HG03060 (cell line): Measurements from ENCODE around the gene NFXL1.
"Not testable (repeated sequence)": the region's sequence is repeated elsewhere in the genome, so short reads cannot be mapped to it uniquely, and the experiment has no call there.

Experiments used
- ATAC-seq: cut with Tn5 transposase; IDR thresholded peaks from one replicate; pipeline ENCODE4 v1.9.1; 2021; ENCODE audit warnings: low read depth, moderate number of reproducible peaks; ENCODE audit not compliant: unreplicated experiment

The NFXL1 gene

GRCh38 chr4:47914220-47914925 lies at the start of gene NFXL1:
NFXL1 (minus strand) TSS chr4:47914583; CDS start chr4:47914203, 380 bp downstream.
- ATAC-seq: peak; percentile 91

DNA sequence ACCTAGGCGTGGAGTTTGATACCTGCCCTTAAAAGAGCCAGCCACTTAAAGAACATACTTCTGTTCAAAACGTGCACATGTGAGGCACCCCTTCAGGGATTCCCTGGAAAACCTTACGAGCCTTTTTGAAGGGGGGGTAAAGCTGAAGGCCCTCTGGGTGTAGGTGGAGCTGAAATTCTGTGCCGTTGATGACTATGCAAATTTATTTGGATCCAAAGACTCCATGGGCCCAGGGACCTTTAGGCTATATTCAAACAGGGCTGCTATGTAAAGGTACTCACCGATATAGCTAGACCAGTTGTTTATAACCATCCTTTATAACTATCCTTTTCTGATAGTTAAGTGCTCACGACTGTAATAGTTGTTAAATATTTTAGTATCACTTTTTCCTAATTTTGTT lies 40.3 kb upstream of the NFXL1 start:
- ATAC-seq: no peak

DNA sequence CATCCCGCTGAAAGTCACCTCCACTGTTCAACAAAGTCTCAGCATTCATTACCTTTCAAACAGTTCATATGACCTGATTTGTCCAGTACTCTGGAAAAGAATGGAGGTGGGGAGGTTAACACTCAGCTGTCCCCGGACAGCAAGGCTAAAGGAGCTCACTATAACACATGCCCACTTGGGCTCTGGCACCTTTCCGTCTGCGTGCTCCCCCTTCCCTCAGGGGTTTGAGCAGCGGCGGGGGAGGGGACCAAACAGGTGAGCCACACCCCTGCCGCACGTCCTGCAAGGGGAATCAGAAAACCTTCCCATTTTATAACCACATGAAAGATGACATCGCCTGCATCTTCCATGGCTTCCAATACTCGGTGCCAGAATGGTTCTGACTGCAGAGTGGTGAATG lies 39.9 kb upstream of the NFXL1 start:
- ATAC-seq: no peak

- no peak for ATAC-seq
These were observed 31.7 kb upstream of the NFXL1 start for GRCh38 chr4:47945930-47946726.

DNA sequence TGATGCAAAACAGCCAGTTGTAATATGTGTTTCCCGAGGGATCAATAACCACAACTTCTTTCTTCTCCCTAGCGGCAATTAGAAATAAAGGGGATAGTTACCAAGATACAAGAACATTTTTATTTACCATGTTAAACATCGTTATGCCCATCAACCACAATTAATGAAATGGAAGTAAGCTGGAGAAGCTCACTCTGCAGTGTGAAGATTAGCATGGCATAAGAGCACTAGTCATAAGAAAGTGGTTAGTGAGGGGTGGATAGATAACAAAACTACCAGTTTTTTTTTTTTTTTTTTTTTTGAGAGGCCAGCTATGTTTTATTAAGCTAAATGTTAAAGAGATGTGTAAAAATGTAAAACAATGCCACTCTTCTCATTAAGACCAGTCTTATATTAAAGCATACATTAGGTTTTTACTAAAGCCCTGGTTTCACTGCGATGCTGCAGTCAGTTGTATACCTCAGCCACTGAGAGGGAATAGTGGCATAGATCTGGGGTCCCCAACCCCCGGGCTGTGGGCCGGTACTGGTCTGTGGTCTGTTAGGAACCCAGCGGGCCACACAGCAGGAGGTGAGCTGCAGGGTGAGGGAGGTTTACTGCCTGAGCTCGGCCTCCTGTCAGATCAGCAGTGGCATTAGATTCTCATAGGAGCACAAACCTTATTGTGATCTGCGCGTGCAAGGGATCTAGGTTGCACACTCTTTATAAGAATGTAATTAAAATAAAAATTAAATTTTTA lies 27.9 kb upstream of the NFXL1 start:
- no peak for ATAC-seq

DNA sequence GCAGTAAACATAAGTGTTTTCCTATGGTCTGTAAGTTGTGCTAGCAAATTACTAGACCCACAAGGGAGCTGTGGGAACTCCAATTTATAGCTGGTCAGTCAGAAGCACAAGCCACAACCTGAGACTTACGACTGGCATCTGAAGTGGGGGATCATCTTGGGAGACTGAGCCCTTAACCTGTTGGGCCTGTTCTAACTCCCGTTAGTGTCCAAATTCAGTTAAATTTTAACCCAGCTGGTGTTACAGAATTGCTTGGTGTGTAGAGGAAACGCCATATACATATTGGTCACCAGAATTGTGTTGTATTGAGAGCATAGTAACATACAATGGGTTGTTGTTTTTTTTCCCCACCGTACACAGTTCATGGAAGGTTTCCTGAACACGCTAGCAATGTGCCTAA lies 25.1 kb upstream of the NFXL1 start:
- no peak for ATAC-seq

GRCh38 chr4:47936336-47936735 lies 22.0 kb upstream of the NFXL1 start:
- ATAC-seq: no peak

DNA sequence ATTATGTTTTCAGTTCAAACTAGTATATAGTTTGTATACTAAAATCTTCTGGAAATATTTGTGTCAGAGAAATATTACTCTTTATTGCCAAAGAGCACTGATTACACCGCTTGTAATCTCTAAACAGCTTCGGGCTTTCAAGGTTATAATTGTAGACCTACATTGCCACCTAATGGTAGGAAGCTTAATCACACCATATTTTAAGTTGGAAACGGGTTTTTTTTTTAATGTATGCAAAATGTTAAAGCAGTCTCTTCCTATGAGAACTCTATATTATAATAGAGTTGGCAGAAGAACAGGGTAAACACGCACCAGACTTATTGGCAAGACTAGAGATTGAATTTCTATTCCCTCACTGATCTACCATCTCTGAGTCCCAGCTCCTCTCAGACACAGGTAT lies 19.5 kb upstream of the NFXL1 start:
- no peak for ATAC-seq

- ATAC-seq: no peak
These were observed 16.8 kb upstream of the NFXL1 start for GRCh38 chr4:47930971-47931804.

- no peak for ATAC-seq
These were observed 15.4 kb upstream of the NFXL1 start for GRCh38 chr4:47929682-47930201.

DNA sequence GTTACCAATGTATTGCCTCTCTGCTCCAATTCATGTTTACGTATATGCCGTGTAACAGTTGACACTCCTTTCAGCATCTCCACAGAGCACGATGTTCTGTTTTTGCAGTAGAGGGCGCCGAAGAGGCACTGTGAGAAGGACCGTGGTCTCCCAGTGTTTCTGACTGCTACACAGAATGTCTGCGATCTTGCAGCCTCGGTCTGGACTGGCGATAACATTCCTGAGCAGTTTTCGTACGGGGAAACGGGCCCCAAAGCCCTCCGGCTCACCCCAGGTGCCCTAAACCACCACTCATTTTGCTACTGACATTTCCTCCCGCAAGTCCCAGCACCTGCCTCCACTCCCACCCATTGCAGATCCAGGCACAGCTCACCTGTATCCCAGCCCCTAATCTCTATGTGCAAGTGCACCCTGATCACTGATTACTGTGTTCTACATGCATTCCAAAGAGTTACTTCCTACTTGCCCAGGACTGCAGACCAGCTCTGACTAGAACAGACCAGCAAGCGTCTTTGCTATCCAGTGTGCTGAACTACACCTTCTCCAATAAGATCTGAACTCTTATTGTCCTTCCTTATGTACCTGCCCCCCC lies 12.4 kb upstream of the NFXL1 start:
- ATAC-seq: peak; percentile 66

- ATAC-seq: not testable (repeated sequence)
These were observed 8.9 kb upstream of the NFXL1 start for GRCh38 chr4:47923261-47923608.

- not testable (repeated sequence) for ATAC-seq
These were observed 8.3 kb upstream of the NFXL1 start for GRCh38 chr4:47922436-47923260.

DNA sequence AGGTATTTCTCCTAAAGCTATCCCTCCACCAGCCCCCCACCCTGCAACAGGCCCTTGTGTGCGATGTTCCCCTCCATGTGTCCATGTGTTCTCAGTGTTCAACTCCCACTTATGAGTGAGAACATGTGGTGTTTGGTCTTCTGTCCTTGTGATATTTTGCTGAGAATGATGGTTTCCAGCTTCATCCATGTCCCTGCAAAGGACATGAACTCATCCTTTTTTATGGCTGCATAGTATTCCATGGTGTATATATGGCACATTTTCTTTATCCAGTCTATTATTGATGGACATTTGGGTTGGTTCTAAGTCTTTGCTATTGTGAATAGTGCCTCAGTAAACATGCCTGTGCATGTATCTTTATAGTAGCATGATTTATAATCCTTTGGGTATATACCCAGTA lies 2.8 kb upstream of the NFXL1 start:
- ATAC-seq: not testable (repeated sequence)

GRCh38 chr4:47915378-47915777 lies 995 bp upstream of the NFXL1 start:
- no peak for ATAC-seq

- ATAC-seq: peak; percentile 3
These were observed 499 bp upstream of the NFXL1 start for GRCh38 chr4:47914926-47915237.

- peak; percentile 11 for ATAC-seq
These were observed 543 bp downstream of the NFXL1 start for GRCh38 chr4:47913861-47914219.

DNA sequence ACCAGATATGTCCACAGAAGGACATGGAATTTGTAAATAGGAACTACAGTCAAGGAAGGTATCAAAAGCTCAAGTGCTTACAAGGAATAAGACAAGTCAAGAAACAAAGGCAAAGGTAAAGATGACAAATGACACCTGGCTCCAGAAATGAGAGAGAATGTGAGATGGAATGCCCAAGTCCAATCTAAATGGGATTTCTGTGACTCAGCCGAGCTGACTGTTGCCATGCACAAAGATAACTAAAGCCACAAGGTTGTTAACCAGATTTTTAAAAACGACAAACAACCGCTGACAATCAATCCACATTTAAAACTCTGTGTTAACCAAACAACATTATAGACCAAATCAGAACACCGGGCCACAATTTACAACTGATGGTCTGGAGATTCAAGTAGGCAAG lies 1.1 kb downstream of the NFXL1 start:
- ATAC-seq: no peak

DNA sequence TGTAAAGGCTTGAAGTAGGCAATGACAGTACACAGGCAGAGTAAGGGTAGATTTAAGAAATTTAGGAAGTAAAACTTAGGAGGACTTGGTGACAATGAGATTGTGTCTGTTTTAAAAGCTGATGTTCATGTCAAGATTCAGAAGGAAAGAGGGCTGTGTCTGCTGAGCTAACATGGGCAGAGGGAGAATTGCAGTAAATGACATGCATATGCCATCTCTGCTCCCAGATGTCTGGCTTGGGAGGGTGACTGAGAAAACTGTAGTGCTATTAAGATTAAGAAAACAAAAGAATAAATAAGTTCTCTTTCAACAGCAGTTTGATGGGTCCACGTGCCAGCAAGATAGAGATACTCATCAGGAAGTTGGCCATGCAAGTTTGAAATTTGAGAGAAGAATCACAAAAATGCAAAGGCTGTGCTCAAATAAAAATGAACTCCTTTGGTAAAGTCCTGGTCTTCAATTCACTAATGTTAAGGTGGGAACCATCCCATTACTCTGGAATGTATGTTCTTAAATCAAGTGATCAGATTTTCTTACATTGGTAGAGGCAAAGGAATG lies 7.2 kb downstream of the NFXL1 start:
- no peak for ATAC-seq
